Adrenal gland (tissue), 19 donors: Measurements from ENCODE around the gene TOMT. TPM values are rescaled to one million over a fixed set of nuclear protein-coding genes. Genes with fewer than 3 reads are reported as not detected.

Experiments
- DNase-seq, 7 donors: peaks; one replicate each; pipeline ENCODE4 v3.0.0-alpha.2; 2019 to 2020
- H3K27ac ChIP-seq, 5 donors: fragments of 200-600 bp; sonication (generic) in 4 of 5; 1 replicate in 3 of 5; 2 replicates in 2 of 5; pipeline versions ENCODE4 v1.5.1 to v1.8.0; 2016 to 2020; ENCODE audit warnings: mild to moderate bottlenecking in 1 of 5
- H3K27me3 ChIP-seq: fragments of 200-600 bp; 2 replicates; pipeline ENCODE4 v1.8.0; 2021
- H3K36me3 ChIP-seq, 2 donors: fragments of 200-600 bp; replicated peaks in 1 of 2; 1 replicate in 1 of 2; 2 replicates in 1 of 2; pipeline versions ENCODE4 v1.5.1 to v1.8.0; 2018 to 2022
- H3K4me1 ChIP-seq, 2 donors: fragments of 200-600 bp; replicated peaks in 1 of 2; 1 replicate in 1 of 2; 2 replicates in 1 of 2; pipeline versions ENCODE4 v1.5.1 to v1.8.0; 2018 to 2021
- H3K4me3 ChIP-seq, 4 donors: fragments of 200-600 bp; sonication (generic) in 3 of 4; one replicate each; pipeline ENCODE4 v1.5.1; 2016 to 2018
- H3K9me3 ChIP-seq, 3 donors: fragments of 200-600 bp; sonication (generic) in 1 of 3; replicated peaks in 1 of 3; 1 replicate in 2 of 3; 2 replicates in 1 of 3; pipeline versions ENCODE4 v1.5.1 to v1.8.0; 2016 to 2021
- CTCF ChIP-seq, 6 experiments: fragments of 450-650 bp in 4 of 6; fragments of 200-600 bp in 2 of 6; sonication (generic) in 1 of 6; IDR thresholded peaks; 1 replicate in 5 of 6; 2 replicates in 1 of 6; pipeline versions ENCODE4 v1.5.1 to v1.8.0; 2016 to 2021; ENCODE audit warnings: antibody characterized with exemption in 6 of 6, mild to moderate bottlenecking in 2 of 6, moderate library complexity in 1 of 6
- POLR2A ChIP-seq, 2 donors: fragments of 450-650 bp; IDR thresholded peaks; one replicate each; pipeline ENCODE4 v1.6.1; 2017; ENCODE audit warnings: antibody characterized with exemption in 2 of 2, mild to moderate bottlenecking in 2 of 2, moderate library complexity in 1 of 2
- WGBS, 4 donors: extraction: QIAGEN DNeasy Blood & Tissue Kit in 2 of 4; methylation state at CpG; one replicate each; pipeline versions ENCODE4 v1.1.5 to v1.1.7; 2013 to 2017; 5-methylcytosine and 5-hydroxymethylcytosine counted together
- intact Hi-C, 2 donors: fragments of 100-400 bp; cut with DNase I; formaldehyde crosslinking; loops; one replicate each; pipeline versions ENCODE4 v1.14.1 to v1.15.0; 2022 to 2023
- long read RNA-seq, 10 donors: library from polyadenylated mRNA in 3 of 10; unstranded in 2 of 10; stranded (forward) in 1 of 10; transcript quantifications; one replicate each; pipeline ENCODE4 v2.0.0 and lab custom pipeline, GENCODE V29; 2021 to 2026
- polyA plus RNA-seq, 3 donors: library from polyadenylated mRNA; stranded (reverse); fragments of 200-250 nt in 2 of 3; fragments of 350-450 nt in 1 of 3; fragmentation: Illumina TruSeq in 1 of 3; extraction: RNeasy Lipid Tissue Mini Kit (QIAGEN cat#74804) in 1 of 3; gene quantifications; one replicate each; pipeline ENCODE4 v1.2.3, GENCODE V29; 2013 to 2014
- total RNA-seq, 9 donors: library from RNA; depleted of rRNA in 4 of 9; stranded (reverse); fragments of >200 nt in 4 of 9; fragments of 120-200 nt in 1 of 9; fragmentation: NEBNext Ultra II Directional in 1 of 9; extraction: Animal tissue kit (Norgen Biotek cat#: 25700) in 1 of 9; gene quantifications; one replicate each; pipeline versions ENCODE4 v1.1.0 to v1.2.4, GENCODE V29; 2013 to 2023
- donor health status: healthy with polysubstance abuse.
- donor health status: Bipolar disorder and iron deficiency.
- donor health status: DM: yes; HTN: yes; CAD: no.
- donor health status: DM: no; HTN: no; CAD: no.
- donor health status: DM: no; HTN: no; CAD: no.
- donor health status: DM: yes; HTN: yes; CAD: no.

TOMT gene
- total RNA-seq (not detected), polyA plus RNA-seq (not detected)
- long read RNA-seq, donor 1, result 0 reads
- long read RNA-seq, donor 2, result 0 reads
- long read RNA-seq, donor 3, result 0 reads
- long read RNA-seq, donor 4, result 0 reads
- long read RNA-seq, donor 5, result 0 reads
- long read RNA-seq, donor 6, result 0 reads
- long read RNA-seq, donor 7, partial matches to known transcripts, result 0 of 16 reads
- long read RNA-seq, donor 7, other reads (novel, unspliced or antisense), result 16 of 16 reads
- long read RNA-seq, donor 8, result 0 reads
- long read RNA-seq, donor 9, result 0 reads
- long read RNA-seq, donor 10, result 0 reads

- H3K27me3 ChIP-seq, result no peaks in the 10 kb centered on the region
- no peaks in the 10 kb centered on the region for H3K36me3 ChIP-seq
- no peak for DNase-seq
- no peak within 1 kb of the TSS for H3K4me3 ChIP-seq
- TF ChIP-seq CTCF (IDR thresholded peaks at IDR 0.05), result no peak
- no peak for TF ChIP-seq POLR2A (IDR thresholded peaks at IDR 0.05)
- H3K4me1 ChIP-seq, result peaks cover 22 to 23% of the 10 kb centered on the region in 2 donors
- no peak within 1 kb of the TSS for H3K27ac ChIP-seq
- H3K9me3 ChIP-seq, result no peaks in the 10 kb centered on the region
- WGBS, 4 donors, result 94 to 98% (median 94%) methylated on average over 7 to 14 of the region's 14 CpGs
- intact Hi-C loops, result loop anchor here in 1 of 2 donors (10.0 kb wide), 1 partner anchor 329 kb away; the partner anchor contains the start of gene CLPB
Observed at GRCh38 chr11:72105888-72106287, at the start of gene TOMT. Gene TOMT (plus strand): TSS chr11:72105924. CDS start chr11:72105952, 28 bp downstream.

GRCh38 chr11:72058416-72059034 is 47.2 kb upstream of the TOMT start:
- no peaks in the 10 kb centered on the region for H3K4me1 ChIP-seq
- H3K27ac ChIP-seq, result no peak overlapping the region
- H3K9me3 ChIP-seq, result no peaks in the 10 kb centered on the region
- intact Hi-C loops, result no loop called here
- H3K4me3 ChIP-seq, result no peak overlapping the region
- H3K27me3 ChIP-seq, result no peaks in the 10 kb centered on the region
- no peaks in the 10 kb centered on the region for H3K36me3 ChIP-seq
- WGBS, 4 donors, result 86 to 93% (median 90%) methylated on average over 3 of the region's 3 CpGs
- peak in 2 of 7 donors; percentile 6 to 34 for DNase-seq
- TF ChIP-seq POLR2A (IDR thresholded peaks at IDR 0.05), result no peak
- TF ChIP-seq CTCF (IDR thresholded peaks at IDR 0.05), result no peak

GRCh38 chr11:72061739-72062396 is 43.9 kb upstream of the TOMT start:
- TF ChIP-seq POLR2A (IDR thresholded peaks at IDR 0.05) (no peak), CTCF (IDR thresholded peaks at IDR 0.05) (no peak)
- Histone ChIP-seq H3K4me3 (no peak overlapping the region), H3K36me3 (no peaks in the 10 kb centered on the region), H3K27me3 (no peaks in the 10 kb centered on the region), H3K27ac (no peak overlapping the region), H3K4me1 (peaks cover 6 to 11% of the 10 kb centered on the region in 2 donors), H3K9me3 (no peaks in the 10 kb centered on the region)
- WGBS, 4 donors, result 86 to 92% (median 88%) methylated on average over 5 of the region's 5 CpGs
- intact Hi-C loops, result no loop called here
- no peak for DNase-seq

- H3K4me1 ChIP-seq, result peaks cover 36 to 49% of the 10 kb centered on the region in 2 donors
- no peaks in the 10 kb centered on the region for H3K36me3 ChIP-seq
- H3K27ac ChIP-seq, result peak overlapping the region in 2 of 5 donors; percentile 5 to 31
- no peak overlapping the region for H3K4me3 ChIP-seq
- DNase-seq, result no peak
- no peaks in the 10 kb centered on the region for H3K9me3 ChIP-seq
- H3K27me3 ChIP-seq, result no peaks in the 10 kb centered on the region
- no peak for TF ChIP-seq CTCF (IDR thresholded peaks at IDR 0.05)
- TF ChIP-seq POLR2A (IDR thresholded peaks at IDR 0.05), result no peak
- intact Hi-C loops, result no loop called here
Observed at GRCh38 chr11:72066855-72067254, 38.9 kb upstream of the TOMT start.
